ENCODE measurements around the gene NFKB2.
A peak's percentile ranks its signal among the peaks of the same experiment; 100 is the strongest.

NFKB2 gene

DNA sequence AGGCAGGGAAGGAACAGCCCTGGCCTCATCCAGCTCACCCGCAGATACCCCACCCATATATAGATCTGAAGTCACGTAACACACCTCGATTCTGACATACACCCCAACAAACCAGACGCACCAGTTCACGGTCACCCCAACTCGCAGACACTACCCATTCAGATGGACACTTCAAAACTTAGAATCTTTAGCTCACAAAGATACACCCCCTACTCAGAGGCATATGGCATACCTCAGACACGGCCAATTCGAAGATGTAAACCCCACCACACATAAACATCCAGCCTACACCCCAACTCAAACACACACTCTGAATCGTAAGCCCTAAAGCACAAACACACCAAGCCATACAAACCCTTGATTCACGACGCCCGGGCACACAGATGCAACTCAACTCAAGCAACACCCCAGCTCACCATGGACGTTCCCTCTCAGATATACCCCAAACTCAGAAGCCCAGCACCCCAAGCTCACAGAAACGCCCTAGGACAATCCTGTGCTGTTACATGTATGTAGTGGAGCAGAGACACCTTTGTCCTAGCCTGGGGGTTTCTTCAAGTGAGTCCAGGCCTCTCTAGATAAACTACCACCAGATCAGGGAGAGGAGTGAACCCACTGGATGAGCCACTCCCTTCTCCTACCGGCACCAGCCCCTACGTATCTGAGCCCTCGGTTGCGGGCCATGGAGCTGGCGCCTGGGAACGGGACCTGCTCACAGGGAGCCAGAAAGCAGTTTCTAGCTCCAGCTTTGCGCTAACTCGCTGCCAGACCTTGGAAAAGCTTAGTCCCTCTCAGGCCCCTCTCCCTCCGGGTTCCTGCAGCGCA lies 14.3 kb downstream of the NFKB2 start:
- DNase-seq = no peak

DNA sequence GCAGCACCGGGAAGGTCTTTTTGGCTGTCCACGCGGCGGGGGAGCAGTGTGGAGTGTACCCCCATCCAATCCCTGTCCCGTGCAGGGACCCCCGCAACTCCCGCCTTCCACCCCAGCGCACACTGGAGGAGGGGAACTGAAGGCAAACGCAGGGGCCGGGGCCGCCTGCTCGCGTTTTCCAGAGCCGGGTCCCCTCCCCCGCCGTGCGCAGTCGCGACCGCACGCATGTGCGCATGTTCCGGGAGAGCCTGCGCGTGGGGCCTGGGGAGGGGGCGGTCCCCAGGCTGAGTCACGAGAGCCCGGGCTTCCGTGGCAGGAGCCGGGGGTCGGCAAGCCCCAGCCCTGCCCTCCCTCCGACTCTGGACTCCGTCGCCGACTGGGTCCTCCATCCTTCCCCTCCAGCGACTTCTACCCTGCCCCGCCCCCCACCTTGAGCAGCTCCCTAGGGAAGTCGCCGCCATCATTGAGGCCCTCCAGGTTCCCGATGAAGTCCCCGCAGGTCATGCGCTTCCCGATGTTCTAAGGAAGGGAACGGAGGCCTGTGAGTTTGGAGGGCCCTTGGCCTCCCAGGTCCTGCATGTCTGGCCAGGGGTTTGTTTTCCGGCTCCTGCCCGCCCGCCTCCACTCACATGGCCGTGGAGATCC lies 15.0 kb downstream of the NFKB2 start:
- DNase-seq = no peak

GRCh38 chr10:102411341-102412255 lies 16.1 kb downstream of the NFKB2 start:
- DNase-seq = no peak

GRCh38 chr10:102412293-102412692 lies 16.8 kb downstream of the NFKB2 start:
- DNase-seq = no peak

GRCh38 chr10:102413053-102413705 lies 17.7 kb downstream of the NFKB2 start:
- no peak for DNase-seq

GRCh38 chr10:102413806-102414561 lies 18.5 kb downstream of the NFKB2 start:
- no peak for DNase-seq

- no peak for DNase-seq
Observed at GRCh38 chr10:102414749-102415148, 19.2 kb downstream of the NFKB2 start.

DNA sequence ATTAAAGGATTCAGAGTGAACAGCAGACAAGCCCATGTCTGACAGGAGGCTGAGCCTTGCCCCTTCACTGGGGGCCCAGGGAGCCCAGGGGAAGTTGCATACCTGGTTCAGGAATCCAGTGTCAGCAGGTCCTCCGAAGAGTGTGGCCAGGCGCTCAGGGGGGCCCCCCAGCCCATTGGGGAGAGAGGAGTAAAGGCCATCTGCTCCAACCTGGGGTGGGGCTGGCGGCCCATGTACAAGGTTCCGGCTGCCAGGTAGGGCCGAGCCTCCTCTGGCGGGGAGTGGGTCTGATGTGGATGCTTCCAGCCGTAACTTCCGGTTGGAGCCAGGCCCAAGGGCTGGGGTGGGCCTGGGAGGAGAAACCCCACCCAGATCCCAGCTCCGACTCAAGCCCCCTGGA lies 20.8 kb downstream of the NFKB2 start:
- no peak for DNase-seq

DNA sequence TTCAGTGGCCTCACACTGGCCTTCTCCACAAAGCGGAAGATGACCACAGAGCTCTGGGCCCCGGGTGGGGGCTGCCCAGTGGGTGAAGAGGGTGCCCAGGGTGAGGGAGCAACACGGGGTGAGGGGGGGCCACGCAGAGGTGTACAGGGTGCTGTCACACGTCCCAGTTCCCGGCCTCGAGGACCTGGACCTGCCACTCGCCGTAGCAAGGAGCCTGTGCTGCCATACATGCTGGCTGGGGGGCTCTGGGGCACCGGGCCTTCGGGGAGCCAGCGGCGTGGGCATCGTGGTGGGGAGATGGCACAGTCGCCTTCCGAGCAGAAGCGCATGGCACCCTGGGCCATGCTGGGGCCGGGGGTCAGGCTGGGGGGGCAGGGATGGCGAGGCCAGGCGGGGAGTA lies 21.2 kb downstream of the NFKB2 start:
- no peak for DNase-seq

GRCh38 chr10:102418622-102419268 lies 23.2 kb downstream of the NFKB2 start, which contains the start of gene PSD:
PSD (minus strand) TSS chr10:102418785; CDS start chr10:102417038, 1,747 bp downstream.
- no peak for DNase-seq

GRCh38 chr10:102419269-102420180 lies 24.0 kb downstream of the NFKB2 start:
- DNase-seq = peak; percentile 57

DNA sequence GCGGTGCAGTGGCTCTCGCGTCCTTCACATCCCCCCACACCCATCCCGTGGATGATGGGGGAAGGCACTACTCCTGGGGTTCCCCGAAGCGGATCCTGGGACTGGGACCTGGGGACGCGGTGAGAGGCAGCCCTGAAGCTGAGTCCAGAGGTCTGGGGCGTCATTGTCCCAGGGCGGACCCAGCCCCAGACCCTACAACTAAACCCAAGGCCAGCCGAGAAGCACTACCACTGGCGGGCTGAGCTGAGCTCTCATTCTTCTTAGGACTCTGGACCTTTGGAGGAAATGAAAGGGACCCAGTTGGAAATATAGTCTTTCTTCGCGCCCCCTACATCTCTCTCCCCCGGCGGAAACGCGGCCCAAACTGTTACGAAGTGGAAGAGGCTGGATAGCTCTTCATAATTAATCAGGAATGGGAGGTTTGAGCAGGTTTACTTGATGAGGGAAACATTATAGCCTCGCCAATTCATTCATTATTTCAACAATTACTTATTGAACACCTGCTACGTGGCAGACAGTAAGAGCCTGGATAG lies 24.7 kb downstream of the NFKB2 start:
- no peak for DNase-seq

- peak; percentile 99 for DNase-seq
Observed at GRCh38 chr10:102420714-102421506, 25.4 kb downstream of the NFKB2 start, which contains the start of gene FBXL15. FBXL15 (plus strand) TSS chr10:102420836; CDS start chr10:102421130, 294 bp downstream.

DNA sequence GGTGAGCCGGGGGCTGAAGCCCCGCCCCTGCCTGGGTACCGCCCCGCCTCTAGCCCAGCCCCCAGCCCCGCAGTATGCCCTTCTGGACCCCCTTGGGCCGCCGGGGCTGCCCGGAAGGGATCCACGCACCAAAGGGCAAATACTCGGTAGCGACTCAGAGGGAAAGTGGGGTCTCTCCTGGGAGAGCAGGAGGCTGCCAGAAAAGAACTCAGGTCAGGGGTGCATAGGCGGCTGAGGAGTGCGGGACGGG lies 25.9 kb downstream of the NFKB2 start:
- DNase-seq = no peak

- peak; percentile 48 for DNase-seq
Observed at GRCh38 chr10:102421757-102422512, 26.4 kb downstream of the NFKB2 start.

DNA sequence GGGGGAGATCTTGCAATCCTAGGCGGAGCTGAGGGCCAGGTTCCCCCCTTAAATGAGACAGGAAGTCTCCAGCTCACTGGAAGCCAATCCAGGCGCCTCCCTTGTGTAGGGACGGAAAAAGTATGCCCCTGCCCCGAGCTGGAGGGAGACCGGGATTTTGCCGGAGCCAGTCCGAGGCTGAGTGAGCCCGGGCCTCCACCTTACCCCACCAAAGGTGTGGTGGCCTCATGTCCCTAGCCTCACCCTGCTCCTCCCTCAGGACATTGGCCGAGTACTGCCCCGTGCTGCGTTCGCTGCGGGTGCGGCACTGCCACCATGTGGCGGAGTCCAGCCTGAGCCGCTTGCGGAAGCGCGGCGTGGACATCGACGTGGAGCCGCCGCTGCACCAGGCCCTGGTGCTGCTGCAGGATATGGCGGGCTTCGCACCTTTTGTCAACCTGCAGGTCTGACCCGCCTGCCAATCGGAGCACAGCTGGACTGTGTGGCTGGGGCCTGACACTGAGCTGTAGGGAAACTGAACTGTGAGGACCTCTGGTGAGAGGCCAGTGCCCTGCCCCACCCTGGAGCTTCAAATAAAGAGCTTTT lies 27.1 kb downstream of the NFKB2 start:
- peak; percentile 87 for DNase-seq

DNA sequence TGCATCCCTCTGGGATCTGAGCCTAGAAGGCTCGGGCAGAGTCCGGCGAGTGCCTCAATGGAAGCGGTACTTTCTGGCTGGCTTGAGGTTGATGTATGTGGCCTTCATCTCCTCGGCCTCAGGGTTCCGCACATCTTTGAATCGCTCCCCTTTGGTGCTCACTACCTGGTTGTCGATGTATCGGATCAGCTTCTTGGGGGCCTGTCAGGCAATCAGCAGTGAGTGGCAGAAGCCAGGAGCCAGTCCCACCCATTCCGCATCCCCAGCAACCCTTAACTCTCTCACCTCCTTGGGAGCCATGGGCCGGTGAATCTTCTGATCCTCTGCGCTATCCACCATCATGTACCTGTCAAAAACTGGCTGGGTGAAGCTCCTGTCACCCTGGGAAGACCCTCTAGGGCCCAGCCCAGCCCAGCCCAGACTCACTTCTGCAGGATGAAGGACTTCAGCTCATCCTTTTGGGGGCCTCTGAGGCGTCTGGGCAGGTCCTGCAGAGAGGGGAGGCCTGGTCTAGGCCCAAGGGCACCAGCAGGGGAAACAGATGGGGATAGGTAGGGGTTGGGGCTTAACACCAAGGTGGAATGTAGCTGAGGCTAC lies 28.0 kb downstream of the NFKB2 start:
- no peak for DNase-seq

- DNase-seq = no peak
Observed at GRCh38 chr10:102424145-102424544, 28.6 kb downstream of the NFKB2 start.

Data from suppressor macrophage treated with lipopolysaccharide for 4 hours (primary cell).